ENCODE results near the gene SEH1L. TPM values are rescaled to one million over a fixed set of nuclear protein-coding genes. Genes with fewer than 3 reads are reported as not detected.

SEH1L gene
- total RNA-seq, 6 donors from 2014 or later = 18.4 to 49.7 (median 38.2) TPM

DNA sequence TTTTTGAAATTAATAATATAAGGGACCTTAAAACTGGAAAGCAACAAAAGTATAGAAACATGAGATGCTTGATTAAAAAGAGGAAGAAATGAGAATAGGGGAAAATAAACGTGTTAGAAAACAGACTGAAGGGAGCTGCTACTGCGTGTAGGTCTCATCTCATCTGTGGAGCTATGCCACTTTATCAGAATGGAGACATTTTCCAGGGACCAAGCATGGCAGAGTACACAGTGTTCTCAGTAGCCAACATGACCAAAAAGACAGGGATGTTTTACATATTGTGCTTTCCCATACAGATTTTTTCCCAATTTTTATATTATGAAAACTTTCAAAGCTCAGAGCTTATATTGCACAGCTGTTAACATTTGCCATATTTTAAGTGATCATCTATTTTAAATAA, 66.4 kb downstream of the SEH1L start:
- TF ChIP-seq EP300 (IDR thresholded peaks at IDR 0.05) = no peak
- TF ChIP-seq, protein P1, sequence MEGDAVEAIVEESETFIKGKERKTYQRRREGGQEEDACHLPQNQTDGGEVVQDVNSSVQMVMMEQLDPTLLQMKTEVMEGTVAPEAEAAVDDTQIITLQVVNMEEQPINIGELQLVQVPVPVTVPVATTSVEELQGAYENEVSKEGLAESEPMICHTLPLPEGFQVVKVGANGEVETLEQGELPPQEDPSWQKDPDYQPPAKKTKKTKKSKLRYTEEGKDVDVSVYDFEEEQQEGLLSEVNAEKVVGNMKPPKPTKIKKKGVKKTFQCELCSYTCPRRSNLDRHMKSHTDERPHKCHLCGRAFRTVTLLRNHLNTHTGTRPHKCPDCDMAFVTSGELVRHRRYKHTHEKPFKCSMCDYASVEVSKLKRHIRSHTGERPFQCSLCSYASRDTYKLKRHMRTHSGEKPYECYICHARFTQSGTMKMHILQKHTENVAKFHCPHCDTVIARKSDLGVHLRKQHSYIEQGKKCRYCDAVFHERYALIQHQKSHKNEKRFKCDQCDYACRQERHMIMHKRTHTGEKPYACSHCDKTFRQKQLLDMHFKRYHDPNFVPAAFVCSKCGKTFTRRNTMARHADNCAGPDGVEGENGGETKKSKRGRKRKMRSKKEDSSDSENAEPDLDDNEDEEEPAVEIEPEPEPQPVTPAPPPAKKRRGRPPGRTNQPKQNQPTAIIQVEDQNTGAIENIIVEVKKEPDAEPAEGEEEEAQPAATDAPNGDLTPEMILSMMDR (IDR thresholded peaks at IDR 0.05) = no peak
- ATAC-seq (ENCODE audit: low FRiP score in 2 of 2) = no peak
- no peak overlapping the region for H3K27ac ChIP-seq
- no peaks in the 10 kb centered on the region for H3K9me3 ChIP-seq
- WGBS, 2 donors = 90% methylated on average over 2 of the region's 2 CpGs
- no peaks in the 10 kb centered on the region for H3K4me1 ChIP-seq
- no peak for DNase-seq
- peaks cover 10 to 95% (median 40%) of the 10 kb centered on the region in 4 donors for H3K36me3 ChIP-seq
- H3K4me3 ChIP-seq = no peak overlapping the region
- no peaks in the 10 kb centered on the region for H3K27me3 ChIP-seq

DNA sequence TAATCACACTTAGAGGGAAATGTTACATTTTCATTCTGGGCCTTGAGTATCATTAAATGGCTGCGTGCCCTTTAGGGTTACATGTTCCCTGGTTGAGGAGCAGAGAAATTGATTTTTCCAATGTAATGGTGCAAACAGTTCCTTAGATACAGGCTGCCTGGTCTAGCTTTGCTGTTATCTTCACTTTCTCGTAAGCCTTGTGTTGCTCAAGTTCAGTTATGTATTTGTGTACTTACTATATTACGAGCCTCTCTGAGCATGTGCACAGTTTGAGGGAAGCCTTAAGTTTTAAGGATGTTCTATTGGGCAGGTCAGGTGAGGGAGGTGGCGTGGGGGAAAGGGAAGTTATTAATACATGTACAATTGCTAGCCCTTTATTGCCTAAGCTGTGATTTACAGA, 67.0 kb downstream of the SEH1L start:
- no peak for TF ChIP-seq POLR2AphosphoS5 (IDR thresholded peaks at IDR 0.05)
- TF ChIP-seq EP300 (IDR thresholded peaks at IDR 0.05) = no peak
- TF ChIP-seq, protein P1 (IDR thresholded peaks at IDR 0.05) = no peak
- no peak for TF ChIP-seq POLR2A (IDR thresholded peaks at IDR 0.05)
- WGBS, 2 donors = 84 to 91% methylated on average over 4 of the region's 4 CpGs
- Histone ChIP-seq H3K27me3 (no peaks in the 10 kb centered on the region), H3K9me3 (no peaks in the 10 kb centered on the region), H3K4me3 (no peak overlapping the region), H3K36me3 (peaks cover 10 to 95% (median 35%) of the 10 kb centered on the region in 4 donors), H3K4me1 (no peaks in the 10 kb centered on the region), H3K27ac (no peak overlapping the region)
- ATAC-seq (ENCODE audit: low FRiP score in 2 of 2) = no peak
- DNase-seq = no peak

DNA sequence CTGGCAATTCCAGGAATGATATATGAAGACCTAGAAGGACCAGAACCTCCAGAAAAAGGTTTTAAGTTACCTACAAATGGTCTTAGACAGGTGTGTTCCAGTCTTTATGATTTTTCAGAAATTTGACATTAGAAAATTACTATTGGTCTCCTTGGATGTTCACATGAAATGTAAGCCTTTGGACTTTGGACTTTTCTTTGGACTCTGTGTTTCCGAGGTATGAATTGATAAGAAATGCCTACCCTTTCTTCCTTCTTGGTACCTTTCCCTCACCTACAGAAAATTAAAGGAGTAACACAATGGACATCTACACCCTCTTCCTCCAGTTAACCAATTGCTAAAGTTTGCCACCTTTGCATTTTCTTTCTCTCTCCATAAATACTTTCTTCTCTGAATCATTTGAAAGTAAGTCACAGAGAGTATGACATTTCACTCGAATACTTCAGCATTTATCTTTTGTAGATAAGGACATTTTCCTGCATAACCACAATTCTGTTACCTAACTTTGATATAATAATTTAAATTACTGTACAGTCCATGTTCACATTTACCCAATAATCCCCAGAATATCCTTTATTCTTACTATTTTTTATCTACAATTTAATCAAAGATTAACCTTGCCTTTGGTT, 69.5 kb downstream of the SEH1L start:
- TF ChIP-seq, protein P1 (IDR thresholded peaks at IDR 0.05) = no peak
- TF ChIP-seq POLR2A (IDR thresholded peaks at IDR 0.05) (no peak), EP300 (IDR thresholded peaks at IDR 0.05) (no peak), POLR2AphosphoS5 (IDR thresholded peaks at IDR 0.05) (no peak)
- no peak for ATAC-seq (ENCODE audit: low FRiP score in 2 of 2)
- Histone ChIP-seq H3K9me3 (no peaks in the 10 kb centered on the region), H3K4me3 (no peak overlapping the region), H3K27ac (no peak overlapping the region), H3K4me1 (no peaks in the 10 kb centered on the region), H3K36me3 (peaks cover 10 to 86% (median 28%) of the 10 kb centered on the region in 4 donors), H3K27me3 (no peaks in the 10 kb centered on the region)
- 90 to 95% methylated on average over 2 of the region's 2 CpGs for WGBS, 2 donors
- DNase-seq = no peak

DNA sequence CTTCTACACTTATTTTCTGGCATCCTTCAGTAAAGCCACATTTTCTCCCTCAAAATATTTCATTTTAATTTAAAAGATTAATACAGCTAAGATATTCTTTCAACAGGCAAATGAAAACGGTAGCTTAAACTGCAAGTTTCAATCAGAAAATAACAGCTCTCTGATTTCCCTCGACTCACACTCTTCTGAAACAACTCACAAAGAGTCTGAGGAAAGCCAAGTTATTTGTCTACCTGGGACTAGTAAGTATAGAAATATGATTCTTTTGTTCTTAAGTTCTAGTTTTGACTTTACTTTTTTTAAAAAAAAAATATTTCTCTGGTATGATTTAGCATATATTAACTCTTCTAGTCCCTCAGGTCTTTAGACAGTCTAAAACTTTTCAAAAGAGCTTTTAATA, 70.6 kb downstream of the SEH1L start:
- Histone ChIP-seq H3K36me3 (peaks cover 10 to 81% (median 25%) of the 10 kb centered on the region in 4 donors), H3K4me1 (no peaks in the 10 kb centered on the region), H3K27ac (no peak overlapping the region), H3K27me3 (no peaks in the 10 kb centered on the region), H3K4me3 (no peak overlapping the region), H3K9me3 (no peaks in the 10 kb centered on the region)
- TF ChIP-seq POLR2AphosphoS5 (IDR thresholded peaks at IDR 0.05) (no peak), POLR2A (IDR thresholded peaks at IDR 0.05) (no peak), EP300 (IDR thresholded peaks at IDR 0.05) (no peak)
- TF ChIP-seq, protein P1 (IDR thresholded peaks at IDR 0.05) = no peak
- WGBS, 2 donors = 83 to 87% methylated on average over 2 of the region's 2 CpGs
- DNase-seq = no peak
- ATAC-seq (ENCODE audit: low FRiP score in 2 of 2) = no peak

DNA sequence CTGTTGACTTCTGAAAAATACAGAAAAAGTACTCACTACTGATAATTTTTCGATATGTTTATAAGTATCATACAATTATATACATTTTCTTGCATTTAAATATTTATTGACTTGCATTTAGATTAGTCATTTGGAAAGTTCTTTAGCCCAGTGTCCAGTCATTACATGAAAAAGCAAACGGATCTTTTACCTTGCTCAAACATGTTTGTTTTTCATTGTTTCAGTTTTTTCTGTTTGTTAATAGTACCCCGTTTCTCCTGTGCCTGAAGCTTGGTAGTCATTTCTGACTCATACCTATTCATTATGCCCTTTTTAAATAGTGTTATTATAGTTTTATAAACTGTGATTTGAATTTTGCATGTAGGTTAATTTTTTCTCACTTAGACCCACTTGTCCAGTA, 71.5 kb downstream of the SEH1L start:
- DNase-seq (no peak), ATAC-seq (ENCODE audit: low FRiP score in 2 of 2) (no peak)
- Histone ChIP-seq H3K36me3 (peaks cover 10 to 73% (median 24%) of the 10 kb centered on the region in 4 donors), H3K27ac (no peak overlapping the region), H3K4me1 (no peaks in the 10 kb centered on the region), H3K9me3 (no peaks in the 10 kb centered on the region), H3K27me3 (no peaks in the 10 kb centered on the region), H3K4me3 (no peak overlapping the region)
- TF ChIP-seq, protein P1 (IDR thresholded peaks at IDR 0.05) = no peak
- TF ChIP-seq POLR2AphosphoS5 (IDR thresholded peaks at IDR 0.05) = no peak
- no peak for TF ChIP-seq POLR2A (IDR thresholded peaks at IDR 0.05)
- TF ChIP-seq EP300 (IDR thresholded peaks at IDR 0.05) = no peak
- WGBS, 2 donors = 78 to 85% methylated on average over 3 of the region's 3 CpGs

Data from upper lobe of left lung (tissue), 6 donors.